Measurements from ENCODE around the gene RBM18.

RBM18 gene

DNA sequence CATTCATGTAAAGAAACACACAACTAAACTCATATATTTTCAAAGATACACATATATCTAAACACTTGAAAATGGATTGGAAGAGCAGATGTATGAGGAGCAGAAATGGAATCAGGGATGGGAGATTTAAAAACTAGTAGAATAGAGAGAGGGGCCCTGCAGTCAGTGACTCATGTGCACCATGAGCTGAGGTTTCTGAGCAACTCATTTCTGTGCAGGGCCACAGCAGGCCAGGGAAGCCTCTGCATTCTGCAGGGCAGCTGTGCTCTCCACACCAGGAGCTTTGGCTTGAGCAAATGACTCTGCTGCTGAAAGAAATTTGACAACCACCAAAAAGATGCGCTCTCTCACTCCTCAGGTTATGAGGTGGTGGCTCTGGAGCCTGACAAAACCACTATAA lies 63.0 kb downstream of the RBM18 start:
- no peak for DNase-seq

DNA sequence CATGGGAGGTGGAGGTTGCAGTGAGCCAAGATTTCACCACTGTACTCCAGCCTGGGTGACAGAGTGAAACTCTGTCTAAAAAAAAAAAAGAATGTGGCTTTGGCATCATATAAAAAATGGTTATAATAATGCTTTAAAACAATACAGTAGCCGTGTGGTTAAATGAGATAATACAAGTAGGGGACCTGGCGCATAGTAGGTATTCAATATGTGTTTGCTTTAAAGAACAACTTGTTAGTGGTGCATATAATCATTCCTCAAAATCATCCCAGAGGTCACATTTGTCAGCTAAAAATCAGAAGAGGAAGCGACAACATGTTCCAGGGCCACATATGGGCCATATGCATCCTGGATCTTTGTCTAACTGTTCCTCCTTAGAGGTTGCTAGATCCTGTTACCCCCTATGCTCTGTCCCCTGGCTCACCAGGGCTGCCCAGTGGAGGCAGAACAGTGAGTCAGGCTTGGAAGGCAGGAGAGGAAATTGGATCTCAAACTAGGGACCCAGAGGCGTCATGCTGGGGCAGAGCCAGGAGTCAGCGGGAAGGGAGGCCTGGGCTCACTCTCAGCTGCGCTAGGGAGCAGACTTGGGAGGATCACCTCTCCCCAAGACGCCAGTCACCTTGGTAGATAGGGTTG lies 63.6 kb downstream of the RBM18 start:
- no peak for DNase-seq

DNA sequence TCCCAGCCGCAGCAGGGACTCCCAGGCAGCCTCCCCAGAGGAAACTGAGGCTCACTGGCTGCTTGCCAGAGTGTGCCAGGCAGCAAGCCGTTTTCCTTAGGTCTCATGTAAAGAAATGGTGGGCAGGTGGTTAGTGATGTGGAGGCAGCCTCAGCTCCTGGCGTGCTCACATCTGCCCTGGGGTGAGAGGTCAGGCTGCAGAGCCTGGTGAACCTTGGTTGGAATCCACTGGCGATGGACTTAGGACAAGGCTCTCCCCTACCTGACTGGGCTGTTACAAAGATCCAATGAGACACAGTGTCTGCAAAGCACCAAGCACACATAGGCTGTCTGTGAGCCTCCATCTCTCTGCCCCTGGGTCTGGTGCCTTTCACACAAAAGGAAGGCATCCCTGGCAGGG lies 66.8 kb downstream of the RBM18 start:
- no peak for DNase-seq

DNA sequence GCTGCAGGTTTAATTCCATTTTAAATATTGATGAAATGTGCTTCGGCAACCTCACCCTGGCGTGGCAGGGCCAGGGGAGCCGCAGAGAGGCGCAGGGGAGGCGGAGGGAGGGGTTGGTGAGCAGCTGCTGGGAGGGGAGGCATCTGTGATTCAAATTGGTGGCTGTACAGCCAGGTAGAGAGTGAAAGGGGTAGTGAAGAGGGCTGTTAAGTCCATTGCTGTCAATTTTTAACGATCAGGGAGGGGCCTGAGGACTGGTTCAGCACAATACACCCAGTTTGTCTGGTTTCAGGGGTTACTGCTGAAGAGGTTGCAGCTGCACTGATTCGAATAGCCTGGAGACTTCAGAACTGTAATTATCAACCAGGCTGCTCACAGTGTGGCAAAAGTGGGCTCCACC lies 67.2 kb downstream of the RBM18 start:
- peak; percentile 96 for DNase-seq

DNA sequence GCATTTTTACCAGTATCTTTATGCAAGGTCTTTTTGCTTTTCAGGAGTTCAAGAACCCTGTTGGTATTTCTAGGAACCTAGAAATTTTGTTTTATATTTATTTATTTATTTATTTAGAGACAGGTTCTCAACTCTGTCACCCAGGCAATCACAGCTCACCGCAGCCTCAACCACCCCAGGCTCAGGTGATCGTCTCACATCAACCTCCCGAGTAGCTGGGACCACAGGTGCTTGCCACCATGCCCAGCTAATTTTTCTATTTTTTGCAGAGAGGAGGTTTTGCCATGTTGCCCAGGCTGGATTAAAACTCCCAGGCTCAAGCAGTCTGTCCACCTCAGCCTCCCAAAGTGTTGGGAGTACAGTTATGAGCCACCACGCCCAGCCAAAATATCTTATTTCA lies 68.8 kb downstream of the RBM18 start:
- DNase-seq = no peak

DNA sequence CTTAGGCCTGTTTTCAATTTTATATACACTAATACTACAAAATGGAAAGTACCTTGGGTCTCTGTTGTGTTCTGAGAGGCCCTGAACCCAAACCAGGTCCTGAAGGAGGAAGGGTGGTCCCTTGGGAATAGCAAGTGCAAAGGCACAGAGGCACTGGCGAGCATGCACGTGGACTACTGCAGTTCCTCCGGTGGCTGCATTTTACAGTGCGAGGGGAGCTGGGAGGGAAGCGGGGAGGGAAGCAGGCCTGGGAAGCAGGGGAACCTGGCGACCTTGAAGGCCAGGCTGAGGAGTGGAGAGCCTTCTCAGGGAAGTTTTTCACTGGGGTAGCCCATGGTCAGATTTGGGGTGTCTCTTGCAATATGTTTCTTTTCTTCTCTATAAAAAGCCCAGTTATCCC lies 71.0 kb downstream of the RBM18 start:
- DNase-seq = no peak

DNA sequence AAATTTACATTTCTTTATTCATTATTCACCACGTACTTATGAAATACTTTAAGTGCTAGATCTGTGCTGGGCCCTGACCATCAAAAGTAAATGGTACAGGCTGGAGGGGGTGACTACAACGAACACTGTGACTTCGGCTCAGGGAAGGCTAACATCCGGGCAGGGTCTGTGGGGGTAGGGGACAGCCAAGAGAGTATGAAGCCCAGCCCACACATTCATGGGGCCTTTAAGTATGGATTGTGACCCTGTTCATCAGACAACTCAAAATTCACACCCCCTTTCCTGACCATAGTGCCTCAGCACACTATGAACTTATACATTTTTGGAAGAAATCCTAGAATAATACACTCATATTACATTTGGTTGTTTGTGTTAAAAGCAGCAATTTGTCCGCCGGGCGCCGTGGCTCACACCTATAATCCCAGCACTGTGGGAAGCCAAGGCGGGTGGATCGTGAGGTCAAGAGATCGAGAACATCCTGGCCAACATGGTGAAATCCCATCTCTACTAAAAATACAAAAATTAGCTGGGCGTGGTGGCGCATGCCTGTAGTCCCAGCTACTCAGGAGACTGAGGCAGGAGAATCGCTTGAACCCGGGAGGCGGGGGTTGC lies 71.6 kb downstream of the RBM18 start:
- DNase-seq = no peak

DNA sequence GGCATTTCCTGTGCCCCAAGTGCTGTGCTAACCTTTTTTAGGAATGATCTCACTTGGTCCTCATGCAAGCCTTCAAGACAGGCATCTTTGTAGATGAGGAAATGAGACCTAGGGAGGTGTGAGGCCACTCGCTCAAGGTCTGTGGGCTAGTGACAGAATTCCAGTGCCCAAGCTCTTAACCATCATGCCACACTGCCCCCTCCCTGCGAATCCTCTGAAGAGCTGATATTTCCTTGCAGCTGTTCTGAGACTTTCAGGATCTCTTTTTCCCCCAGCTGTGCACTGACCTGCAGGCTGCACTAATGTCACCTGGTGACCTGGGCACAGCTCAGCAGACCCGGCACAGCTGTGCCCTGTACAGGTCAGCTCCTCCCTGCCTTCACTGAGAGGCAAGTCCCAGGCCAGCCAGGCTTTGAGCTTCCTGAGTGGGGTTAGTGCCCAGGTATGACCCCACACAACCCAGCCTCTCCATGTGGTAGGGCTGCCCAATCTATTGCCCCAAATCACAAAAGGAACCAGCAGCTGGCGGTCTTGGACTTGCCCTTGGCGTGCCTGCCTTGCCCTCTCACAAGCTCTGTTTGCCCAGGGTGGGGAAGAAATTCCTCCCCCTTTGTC lies 72.3 kb downstream of the RBM18 start:
- DNase-seq = peak; percentile 26

DNA sequence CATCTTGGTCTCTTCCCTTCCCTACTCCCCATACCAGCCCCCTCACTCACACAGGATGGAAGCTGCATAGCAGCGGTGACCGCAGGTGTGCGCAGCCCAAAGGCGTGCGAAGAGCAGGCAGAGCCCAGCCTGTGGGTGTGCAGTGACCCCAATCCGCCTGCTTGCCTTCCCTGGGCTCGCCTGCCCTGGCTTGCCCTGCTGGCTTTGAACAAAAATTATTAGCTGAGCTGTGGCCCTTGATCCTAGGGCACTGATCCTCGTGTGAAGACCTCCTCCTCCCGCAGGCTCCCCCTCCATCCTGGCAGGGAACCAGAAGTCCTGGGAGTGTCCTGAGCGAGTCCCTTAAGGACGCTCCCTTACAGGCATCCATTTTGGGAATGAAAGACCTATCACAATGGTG lies 73.1 kb downstream of the RBM18 start:
- peak; percentile 81 for DNase-seq

DNA sequence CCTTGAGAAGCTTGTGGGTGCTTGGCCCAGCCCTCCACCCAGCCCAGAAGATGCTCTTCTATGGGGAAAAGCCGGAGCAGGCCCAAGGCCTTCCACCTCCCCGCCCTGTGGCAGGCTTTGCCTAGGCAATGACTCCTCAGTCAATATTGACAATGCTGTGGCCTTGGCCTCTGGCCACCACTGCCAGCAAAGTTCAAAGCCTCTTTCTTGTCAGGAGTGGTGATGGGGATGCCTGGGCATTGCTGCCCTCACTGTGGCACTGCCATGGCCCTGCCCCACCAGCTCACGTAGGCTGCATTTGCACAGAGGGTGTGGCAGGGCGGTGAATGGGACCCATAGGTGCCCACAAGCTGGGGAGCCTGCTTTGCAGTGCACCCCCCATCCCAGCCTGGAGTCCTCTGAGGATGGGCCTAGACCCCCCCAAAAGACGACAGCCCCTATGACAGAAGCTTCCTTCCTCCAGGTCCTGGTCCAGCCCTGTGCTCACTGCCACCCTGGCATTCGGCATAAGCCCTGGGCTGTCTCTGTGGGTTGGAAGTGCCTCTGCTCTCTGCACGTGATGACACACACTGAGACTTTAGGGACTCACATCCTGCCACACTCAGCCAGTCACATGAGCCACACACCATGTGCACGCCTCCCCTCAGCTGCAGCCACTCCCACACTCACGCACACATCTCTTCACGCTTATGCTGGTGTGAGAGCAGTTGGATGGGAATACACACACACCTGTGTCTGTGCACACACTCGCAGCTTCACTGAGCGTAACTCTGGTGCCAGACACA lies 73.9 kb downstream of the RBM18 start:
- DNase-seq = peak; percentile 91

DNA sequence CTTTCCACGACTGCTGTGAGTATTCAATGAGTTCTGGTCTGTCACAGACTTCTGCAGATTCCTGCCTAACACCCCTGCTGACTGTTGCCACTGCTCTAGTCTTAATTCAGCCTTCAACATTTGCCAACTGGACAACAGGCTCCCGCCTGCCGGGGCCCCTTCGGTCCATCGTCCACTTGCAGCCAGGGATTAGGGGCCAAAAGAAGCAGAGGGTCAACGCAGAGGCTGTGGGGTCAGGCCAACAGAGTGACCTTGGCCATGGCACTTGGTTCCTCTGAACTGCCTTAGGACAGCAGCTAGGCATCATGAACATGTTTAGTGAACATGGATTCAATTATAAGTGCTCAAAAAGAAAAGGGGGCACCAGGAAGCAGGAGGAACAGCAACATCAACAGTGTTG lies 76.3 kb downstream of the RBM18 start:
- DNase-seq = no peak
